HepG2 (cell line): ENCODE measurements around the gene CCDC106. TPM values are rescaled to one million over a fixed set of nuclear protein-coding genes. Genes with fewer than 3 reads are reported as not detected.

Experiments used
- ATF1 ChIP-seq: IDR thresholded peaks from 2 replicates; pipeline ENCODE4 v1.6.1; 2016; ENCODE audit warnings: mild to moderate bottlenecking, control low read depth
- CSRNP1 ChIP-seq: sonication (generic); formaldehyde crosslinking; IDR thresholded peaks from 2 replicates; pipeline ENCODE4 v1.8.1; 2023; ENCODE audit warnings: mild to moderate bottlenecking, missing genetic modification reagents
- EEA1 ChIP-seq: sonication (generic); formaldehyde crosslinking; IDR thresholded peaks from 2 replicates; pipeline ENCODE4 v1.5.1; 2020; ENCODE audit warnings: mild to moderate bottlenecking, missing genetic modification reagents, borderline replicate concordance
- MZF1 ChIP-seq: sonication (generic); formaldehyde crosslinking; IDR thresholded peaks from 2 replicates; pipeline ENCODE4 v1.8.1; 2023; ENCODE audit warnings: mild to moderate bottlenecking, missing genetic modification reagents, borderline replicate concordance
- SRY ChIP-seq: sonication (generic); formaldehyde crosslinking; IDR thresholded peaks from 2 replicates; pipeline ENCODE4 v1.8.0; 2022; ENCODE audit warnings: mild to moderate bottlenecking, missing genetic modification reagents
- TFDP1 ChIP-seq: IDR thresholded peaks from 2 replicates; pipeline ENCODE4 v1.6.1; 2016; ENCODE audit warnings: missing compliant biosample characterization, missing genetic modification reagents, borderline replicate concordance
- USF2 ChIP-seq, 2 experiments: sonication (generic) in 1 of 2; formaldehyde crosslinking in 1 of 2; IDR thresholded peaks; 2 replicates each; pipeline versions ENCODE4 v1.5.1 to v1.6.1; 2011 to 2020; ENCODE audit warnings: borderline replicate concordance in 1 of 2, low read depth in 1 of 2, low read length in 1 of 2, mild to moderate bottlenecking in 1 of 2, missing genetic modification reagents in 1 of 2, moderate library complexity in 1 of 2
- ZFY ChIP-seq: sonication (generic); formaldehyde crosslinking; IDR thresholded peaks from 2 replicates; pipeline ENCODE4 v1.4.0; 2020; ENCODE audit warnings: missing genetic modification reagents
- ZNF3 ChIP-seq: IDR thresholded peaks from 2 replicates; pipeline ENCODE4 v1.7.0; 2017; ENCODE audit warnings: inconsistent platforms
- ZNF362 ChIP-seq: sonication (generic); formaldehyde crosslinking; IDR thresholded peaks from 2 replicates; pipeline ENCODE4 v1.4.0; 2020; ENCODE audit warnings: missing genetic modification reagents, mild to moderate bottlenecking, borderline replicate concordance
- ZNF430 ChIP-seq: sonication (generic); formaldehyde crosslinking; IDR thresholded peaks from 2 replicates; pipeline ENCODE4 v1.9.0; 2021; ENCODE audit warnings: mild to moderate bottlenecking, missing genetic modification reagents
- ZNF431 ChIP-seq: sonication (generic); formaldehyde crosslinking; IDR thresholded peaks from 2 replicates; pipeline ENCODE4 v1.9.0; 2022; ENCODE audit warnings: missing genetic modification reagents, low read depth, mild to moderate bottlenecking, borderline replicate concordance
- ZNF446 ChIP-seq: sonication (generic); formaldehyde crosslinking; IDR thresholded peaks from 2 replicates; pipeline ENCODE4 v1.5.0; 2020; ENCODE audit warnings: mild to moderate bottlenecking, missing genetic modification reagents
- ZNF564 ChIP-seq: sonication (generic); formaldehyde crosslinking; IDR thresholded peaks from 2 replicates; pipeline ENCODE4 v1.8.1; 2023; ENCODE audit warnings: mild to moderate bottlenecking, missing genetic modification reagents
- ZNF576 ChIP-seq: sonication (generic); formaldehyde crosslinking; IDR thresholded peaks from 2 replicates; pipeline ENCODE4 v1.4.0; 2020; ENCODE audit warnings: mild to moderate bottlenecking, missing genetic modification reagents
- ZNF660 ChIP-seq: sonication (generic); formaldehyde crosslinking; IDR thresholded peaks from 2 replicates; pipeline ENCODE4 v1.5.1; 2020; ENCODE audit warnings: mild to moderate bottlenecking, low read depth, missing genetic modification reagents, borderline replicate concordance
- ZNF704 ChIP-seq: sonication (generic); formaldehyde crosslinking; IDR thresholded peaks from 2 replicates; pipeline ENCODE4 v1.8.1; 2023; ENCODE audit warnings: mild to moderate bottlenecking, inconsistent platforms, moderate library complexity, missing genetic modification reagents, borderline replicate concordance
- ZNF737 ChIP-seq: sonication (generic); formaldehyde crosslinking; IDR thresholded peaks from 2 replicates; pipeline ENCODE4 v1.5.0; 2020; ENCODE audit warnings: missing genetic modification reagents, mild to moderate bottlenecking, borderline replicate concordance
- ZNF766 ChIP-seq: sonication (generic); formaldehyde crosslinking; IDR thresholded peaks from 2 replicates; pipeline ENCODE4 v1.5.0; 2020; ENCODE audit warnings: missing genetic modification reagents, borderline replicate concordance
- polyA plus RNA-seq, 8 experiments: library from polyadenylated mRNA; depleted of rRNA in 3 of 8; stranded (reverse) in 7 of 8; unstranded in 1 of 8; fragments of >200 nt; fragmentation: Illumina TruSeq in 4 of 8; extraction: Trizol in 4 of 8; gene quantifications; 2 replicates each; pipeline versions ENCODE4 v1.2.1 to v1.2.3, GENCODE V29; 2011 to 2016; ENCODE audit warnings: low read depth in 4 of 8, missing spikeins in 1 of 8, mixed read lengths in 1 of 8; ENCODE audit not compliant: insufficient read depth in 1 of 8
- total RNA-seq, 5 experiments: library from RNA; depleted of rRNA; stranded (reverse); fragments of >200 nt; fragmentation: Illumina TruSeq; extraction: Trizol; gene quantifications; 2 replicates each; pipeline ENCODE4 v1.2.3, GENCODE V29; 2016; ENCODE audit warnings: low read depth in 1 of 5

The CCDC106 gene
- total and polyA plus RNA-seq, 2 of the 13 experiments (the other 11 are each of a cell fraction or from before 2014, with no cell fraction given): 4.7 to 8.8 TPM

- no peak for TF ChIP-seq ZNF446
- no peak for TF ChIP-seq ZNF660
- TF ChIP-seq CSRNP1 (CRISPR knock-in tag): no peak; the same call in 1 of the 2 replicates
- TF ChIP-seq TFDP1 (CRISPR knock-in tag): 0 out of 2 replicates have a peak, but pooled peaks have one; percentile 41
- TF ChIP-seq EEA1 (CRISPR knock-in tag): no peak
- TF ChIP-seq ZNF766 (CRISPR knock-in tag): no peak
- TF ChIP-seq ZNF576: no peak
- TF ChIP-seq MZF1 (CRISPR knock-in tag): no peak
- no peak for TF ChIP-seq ZNF3
- 0 out of 2 replicates have a peak, but pooled peaks have one; percentile 78 for TF ChIP-seq ZNF431
- no peak for TF ChIP-seq SRY
- TF ChIP-seq ATF1 (CRISPR knock-in tag): peak; percentile 84
- no peak for TF ChIP-seq ZNF704 (CRISPR knock-in tag)
- peak; percentile 43; the same call in 1 of the 2 replicates for TF ChIP-seq ZNF564
- TF ChIP-seq ZNF430 (CRISPR knock-in tag): no peak; the same call in 1 of the 2 replicates
- TF ChIP-seq ZNF362 (CRISPR knock-in tag): peak; percentile 14; the same call in 1 of the 2 replicates
- no peak for TF ChIP-seq USF2 (IDR thresholded peaks at IDR 0.05; ENCODE audit: low read depth, low read length)
- no peak for TF ChIP-seq USF2 (CRISPR knock-in tag; IDR thresholded peaks at IDR 0.05; ENCODE audit: borderline replicate concordance)
- TF ChIP-seq ZFY (CRISPR knock-in tag): peak; percentile 89
- no peak for TF ChIP-seq ZNF737 (CRISPR knock-in tag)
Measured at GRCh38 chr19:55674841-55675660, 27.0 kb downstream of the CCDC106 start, which contains the start of gene EPN1 (continued).
